ENCODE measurements around the gene LGALS12.

The LGALS12 gene

GRCh38 chr11:63551091-63551888, 45.4 kb downstream of the LGALS12 start:
- ATAC-seq, result no peak
- TF ChIP-seq, protein P1, sequence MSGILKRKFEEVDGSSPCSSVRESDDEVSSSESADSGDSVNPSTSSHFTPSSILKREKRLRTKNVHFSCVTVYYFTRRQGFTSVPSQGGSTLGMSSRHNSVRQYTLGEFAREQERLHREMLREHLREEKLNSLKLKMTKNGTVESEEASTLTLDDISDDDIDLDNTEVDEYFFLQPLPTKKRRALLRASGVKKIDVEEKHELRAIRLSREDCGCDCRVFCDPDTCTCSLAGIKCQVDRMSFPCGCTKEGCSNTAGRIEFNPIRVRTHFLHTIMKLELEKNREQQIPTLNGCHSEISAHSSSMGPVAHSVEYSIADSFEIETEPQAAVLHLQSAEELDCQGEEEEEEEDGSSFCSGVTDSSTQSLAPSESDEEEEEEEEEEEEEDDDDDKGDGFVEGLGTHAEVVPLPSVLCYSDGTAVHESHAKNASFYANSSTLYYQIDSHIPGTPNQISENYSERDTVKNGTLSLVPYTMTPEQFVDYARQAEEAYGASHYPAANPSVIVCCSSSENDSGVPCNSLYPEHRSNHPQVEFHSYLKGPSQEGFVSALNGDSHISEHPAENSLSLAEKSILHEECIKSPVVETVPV (CRISPR knock-in tag; IDR thresholded peaks at IDR 0.05), result no peak

DNA sequence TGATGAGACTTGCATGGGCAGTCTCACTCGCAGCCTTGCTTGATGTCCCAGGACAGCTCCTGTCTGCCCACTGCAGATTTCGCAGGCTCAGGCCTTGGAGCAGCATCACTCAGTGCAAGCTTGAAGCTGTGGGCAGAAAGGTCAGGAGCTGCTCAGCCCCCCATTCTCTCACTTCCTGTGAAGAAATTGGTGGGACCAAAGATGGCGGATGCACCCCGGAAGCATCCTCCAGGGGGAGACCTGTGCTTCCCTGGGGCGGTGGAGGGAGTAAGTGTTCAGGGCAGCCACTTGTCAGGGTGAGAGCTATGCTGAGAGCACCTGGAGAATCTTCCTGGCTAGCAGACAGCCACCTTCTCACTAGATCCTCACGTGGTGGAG, 46.0 kb downstream of the LGALS12 start:
- TF ChIP-seq CREB5 (CRISPR knock-in tag; IDR thresholded peaks at IDR 0.05; ENCODE audit: low read depth) (no peak), ISL1 (CRISPR knock-in tag; IDR thresholded peaks at IDR 0.05) (no peak), GLIS3 (CRISPR knock-in tag; IDR thresholded peaks at IDR 0.05) (no peak), OSR1 (CRISPR knock-in tag; IDR thresholded peaks at IDR 0.05) (no peak), ZC3H10 (CRISPR knock-in tag; IDR thresholded peaks at IDR 0.05) (no peak), ZFP30 (CRISPR knock-in tag; IDR thresholded peaks at IDR 0.05) (no peak), PPARA (CRISPR knock-in tag; IDR thresholded peaks at IDR 0.05; ENCODE audit: borderline replicate concordance) (no peak), PATZ1 (CRISPR knock-in tag; IDR thresholded peaks at IDR 0.05; ENCODE audit: borderline replicate concordance) (no peak), ARNTL (CRISPR knock-in tag; IDR thresholded peaks at IDR 0.05; ENCODE audit: borderline replicate concordance, low read depth) (no peak), BACH2 (CRISPR knock-in tag; IDR thresholded peaks at IDR 0.05; ENCODE audit: borderline replicate concordance) (no peak), ZFP3 (CRISPR knock-in tag; IDR thresholded peaks at IDR 0.05) (no peak), TCF4 (CRISPR knock-in tag; IDR thresholded peaks at IDR 0.05; ENCODE audit: borderline replicate concordance) (no peak), ZNF565 (CRISPR knock-in tag; conservative IDR thresholded peaks at IDR 0.05; ENCODE audit: low read depth) (no peak), CSDC2 (CRISPR knock-in tag; IDR thresholded peaks at IDR 0.05) (no peak), TOX (CRISPR knock-in tag; IDR thresholded peaks at IDR 0.05; ENCODE audit: borderline replicate concordance) (no peak), ESRRG (CRISPR knock-in tag; IDR thresholded peaks at IDR 0.05) (no peak), SNAI2 (CRISPR knock-in tag; IDR thresholded peaks at IDR 0.05) (no peak), RARB (CRISPR knock-in tag; IDR thresholded peaks at IDR 0.05) (no peak), ZNF8 (CRISPR knock-in tag; IDR thresholded peaks at IDR 0.05) (no peak)
- TF ChIP-seq, protein P2, sequence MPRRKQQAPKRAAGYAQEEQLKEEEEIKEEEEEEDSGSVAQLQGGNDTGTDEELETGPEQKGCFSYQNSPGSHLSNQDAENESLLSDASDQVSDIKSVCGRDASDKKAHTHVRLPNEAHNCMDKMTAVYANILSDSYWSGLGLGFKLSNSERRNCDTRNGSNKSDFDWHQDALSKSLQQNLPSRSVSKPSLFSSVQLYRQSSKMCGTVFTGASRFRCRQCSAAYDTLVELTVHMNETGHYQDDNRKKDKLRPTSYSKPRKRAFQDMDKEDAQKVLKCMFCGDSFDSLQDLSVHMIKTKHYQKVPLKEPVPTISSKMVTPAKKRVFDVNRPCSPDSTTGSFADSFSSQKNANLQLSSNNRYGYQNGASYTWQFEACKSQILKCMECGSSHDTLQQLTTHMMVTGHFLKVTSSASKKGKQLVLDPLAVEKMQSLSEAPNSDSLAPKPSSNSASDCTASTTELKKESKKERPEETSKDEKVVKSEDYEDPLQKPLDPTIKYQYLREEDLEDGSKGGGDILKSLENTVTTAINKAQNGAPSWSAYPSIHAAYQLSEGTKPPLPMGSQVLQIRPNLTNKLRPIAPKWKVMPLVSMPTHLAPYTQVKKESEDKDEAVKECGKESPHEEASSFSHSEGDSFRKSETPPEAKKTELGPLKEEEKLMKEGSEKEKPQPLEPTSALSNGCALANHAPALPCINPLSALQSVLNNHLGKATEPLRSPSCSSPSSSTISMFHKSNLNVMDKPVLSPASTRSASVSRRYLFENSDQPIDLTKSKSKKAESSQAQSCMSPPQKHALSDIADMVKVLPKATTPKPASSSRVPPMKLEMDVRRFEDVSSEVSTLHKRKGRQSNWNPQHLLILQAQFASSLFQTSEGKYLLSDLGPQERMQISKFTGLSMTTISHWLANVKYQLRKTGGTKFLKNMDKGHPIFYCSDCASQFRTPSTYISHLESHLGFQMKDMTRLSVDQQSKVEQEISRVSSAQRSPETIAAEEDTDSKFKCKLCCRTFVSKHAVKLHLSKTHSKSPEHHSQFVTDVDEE (CRISPR knock-in tag; IDR thresholded peaks at IDR 0.05), result no peak
- no peak for ATAC-seq

- no peak for ATAC-seq
- TF ChIP-seq RARB (CRISPR knock-in tag; IDR thresholded peaks at IDR 0.05) (no peak), TOX (CRISPR knock-in tag; IDR thresholded peaks at IDR 0.05; ENCODE audit: borderline replicate concordance) (no peak), CREB5 (CRISPR knock-in tag; IDR thresholded peaks at IDR 0.05; ENCODE audit: low read depth) (no peak), POU6F1 (CRISPR knock-in tag; IDR thresholded peaks at IDR 0.05; ENCODE audit: borderline replicate concordance, low read depth) (no peak), ZNF565 (CRISPR knock-in tag; conservative IDR thresholded peaks at IDR 0.05; ENCODE audit: low read depth) (no peak), ISL1 (CRISPR knock-in tag; IDR thresholded peaks at IDR 0.05) (no peak), CSDC2 (CRISPR knock-in tag; IDR thresholded peaks at IDR 0.05) (no peak), TCF4 (CRISPR knock-in tag; IDR thresholded peaks at IDR 0.05; ENCODE audit: borderline replicate concordance) (no peak), SNAI2 (CRISPR knock-in tag; IDR thresholded peaks at IDR 0.05) (no peak)
- TF ChIP-seq, protein P2 (CRISPR knock-in tag; IDR thresholded peaks at IDR 0.05), result no peak
These were observed 47.0 kb downstream of the LGALS12 start for GRCh38 chr11:63552921-63553320.

Measured in SK-N-SH treated with all-trans-retinoic acid at 6 μM for 48 hours (cell line).